GM12891 (cell line): ENCODE measurements around the gene OPRM1.

Experiments
- POLR2A ChIP-seq: IDR thresholded peaks from 2 replicates; pipeline ENCODE4 v1.6.1; 2011; ENCODE audit warnings: low read depth, low read length, control low read depth
- POLR2AphosphoS5 ChIP-seq: IDR thresholded peaks from 2 replicates; pipeline ENCODE4 v1.6.1; 2011; ENCODE audit warnings: low read depth, low read length, control low read depth
- POU2F2 ChIP-seq: IDR thresholded peaks from 2 replicates; pipeline ENCODE4 v1.6.1; 2011; ENCODE audit warnings: low read depth, mild to moderate bottlenecking, control low read depth, low read length, moderate library complexity
- SPI1 ChIP-seq: IDR thresholded peaks from 2 replicates; pipeline ENCODE4 v1.6.1; 2011; ENCODE audit warnings: low read depth, low read length, control low read depth
- TAF1 ChIP-seq: IDR thresholded peaks from 2 replicates; pipeline ENCODE4 v1.6.1; 2011; ENCODE audit warnings: low read depth, low read length, control low read depth

GRCh38 chr6:153994811-153995210, 44.2 kb upstream of the OPRM1 start:
- TF ChIP-seq TAF1 = no peak
- no peak for TF ChIP-seq POLR2AphosphoS5
- TF ChIP-seq POLR2A = no peak
- TF ChIP-seq SPI1 = no peak
- no peak for TF ChIP-seq POU2F2
